Panc1 (cell line): Measurements from ENCODE around the gene UCP2. TPM values are rescaled to one million over a fixed set of nuclear protein-coding genes. Genes with fewer than 3 reads are reported as not detected.

ENCODE experiments used
- ATAC-seq: fragments of 200-7000 bp; cut with Tn5 transposase; 2 replicates; pipeline ENCODE4 v1.9.1; 2020; ENCODE audit warnings: mild to moderate bottlenecking, moderate library complexity
- BruUV-seq: library from RNA; stranded (reverse); fragments of 400-500 nt; replicated peaks from 2 replicates; lab custom pipeline; 2021; lab: Mats Ljungman, UMichigan
- CTCF ChIA-PET: fragments of 300-600 bp; sonication (Branson Sonifier 250); formaldehyde crosslinking; loops from one replicate; lab custom pipeline; 2022; ENCODE audit warnings: antibody characterized with exemption; lab: Charles Lee
- POLR2A ChIA-PET: fragments of 300-600 bp; sonication (Branson Sonifier 250); formaldehyde crosslinking; loops from one replicate; lab custom pipeline; 2022; ENCODE audit warnings: antibody characterized with exemption; lab: Charles Lee
- DNase-seq: peaks from one replicate; pipeline ENCODE4 v3.0.0-alpha.2; 2010; ENCODE audit warnings: low read depth, low spot score
- H3K27ac ChIP-seq: 2 replicates; pipeline ENCODE4 v1.5.1; 2011; ENCODE audit warnings: mild to moderate bottlenecking, low read length, inconsistent platforms
- H3K27me3 ChIP-seq: fragments of 200-500 bp; sonication (Bioruptor generic); 2 replicates; pipeline ENCODE4 v1.6.0; 2014; ENCODE audit warnings: low read length, inconsistent platforms; ENCODE audit not compliant: control insufficient read depth, insufficient read depth
- H3K36me3 ChIP-seq: fragments of 200-500 bp; sonication (Bioruptor generic); 2 replicates; pipeline ENCODE4 v1.5.1; 2014; ENCODE audit warnings: inconsistent platforms, mild to moderate bottlenecking, low read length, moderate library complexity; ENCODE audit not compliant: control insufficient read depth, insufficient read depth
- H3K4me1 ChIP-seq: 2 replicates; pipeline ENCODE4 v1.5.1; 2011; ENCODE audit warnings: inconsistent platforms, mild to moderate bottlenecking, low read length, moderate library complexity; ENCODE audit not compliant: control insufficient read depth, insufficient read depth
- H3K4me3 ChIP-seq, 2 experiments: 2 replicates each; pipeline ENCODE4 v1.5.1; 2011 to 2012; ENCODE audit warnings: low read depth in 2 of 2, low read length in 2 of 2, mild to moderate bottlenecking in 2 of 2, inconsistent platforms in 1 of 2, moderate library complexity in 1 of 2
- H3K9me3 ChIP-seq: fragments of 200-500 bp; sonication (Bioruptor generic); 2 replicates; pipeline ENCODE4 v1.5.1; 2014; ENCODE audit warnings: low read depth, mild to moderate bottlenecking, inconsistent platforms, low read length, moderate library complexity; ENCODE audit not compliant: control insufficient read depth, insufficient read depth
- CTCF ChIP-seq: fragments of 450-650 bp; IDR thresholded peaks from 2 replicates; pipeline ENCODE4 v1.5.1; 2017; ENCODE audit warnings: mild to moderate bottlenecking
- POLR2AphosphoS5 ChIP-seq: IDR thresholded peaks from 2 replicates; pipeline ENCODE4 v1.6.1; 2012; ENCODE audit warnings: mild to moderate bottlenecking, low read depth, low read length, moderate library complexity
- SIN3A ChIP-seq: IDR thresholded peaks from 2 replicates; pipeline ENCODE4 v1.6.1; 2012; ENCODE audit warnings: low read depth, mild to moderate bottlenecking, low read length, moderate library complexity, borderline replicate concordance; ENCODE audit not compliant: insufficient read depth
- TCF7L2 ChIP-seq: IDR thresholded peaks from 2 replicates; pipeline ENCODE4 v1.6.1; 2011; ENCODE audit warnings: mild to moderate bottlenecking, low read depth, low read length, inconsistent platforms
- in situ Hi-C: cut with HindIII; loops from 2 replicates; pipeline ENCODE4 v1.10.0; 2016; ENCODE audit warnings: low sequenced_read_pairs, low pct_unique_long_range_greater_than_20kb
- intact Hi-C: fragments of 100-400 bp; cut with micrococcal nuclease; formaldehyde crosslinking; loops from one replicate; pipeline ENCODE4 v1.10.0; 2022; ENCODE audit not compliant: unreplicated experiment
- total RNA-seq: library from RNA; stranded (reverse); gene quantifications from one replicate; pipeline ENCODE4 v1.2.1, GENCODE V29; 2021; ENCODE audit not compliant: unreplicated experiment
- TF ChIP-seq, protein P1 (sequence below), 2 experiments: IDR thresholded peaks; 2 replicates each; pipeline ENCODE4 v1.6.1; 2011 to 2012; ENCODE audit warnings: low read depth in 2 of 2, control low read depth in 1 of 2, low read length in 1 of 2, mild to moderate bottlenecking in 1 of 2, moderate library complexity in 1 of 2; ENCODE audit not compliant: insufficient read depth in 1 of 2

The UCP2 gene
- total RNA-seq, 1 experiment from 2014 or later: 68.8 TPM

- TF ChIP-seq POLR2AphosphoS5: no peak
- no peak overlapping the region for H3K27ac ChIP-seq
- ChIA-PET CTCF (no interaction called here), POLR2A (no interaction called here)
- no TSS peak for BruUV-seq
- no peaks in the 10 kb centered on the region for H3K4me1 ChIP-seq
- intact Hi-C loops (no loop called here), in situ Hi-C loops (no loop called here)
- ATAC-seq: no peak
- H3K27me3 ChIP-seq: no peaks in the 10 kb centered on the region
- no peak overlapping the region for H3K4me3 ChIP-seq
- H3K9me3 ChIP-seq: no peaks in the 10 kb centered on the region
- DNase-seq: no peak
- H3K36me3 ChIP-seq: no peaks in the 10 kb centered on the region
Observed at GRCh38 chr11:74004759-74005615, 22.3 kb upstream of the UCP2 start.

DNA sequence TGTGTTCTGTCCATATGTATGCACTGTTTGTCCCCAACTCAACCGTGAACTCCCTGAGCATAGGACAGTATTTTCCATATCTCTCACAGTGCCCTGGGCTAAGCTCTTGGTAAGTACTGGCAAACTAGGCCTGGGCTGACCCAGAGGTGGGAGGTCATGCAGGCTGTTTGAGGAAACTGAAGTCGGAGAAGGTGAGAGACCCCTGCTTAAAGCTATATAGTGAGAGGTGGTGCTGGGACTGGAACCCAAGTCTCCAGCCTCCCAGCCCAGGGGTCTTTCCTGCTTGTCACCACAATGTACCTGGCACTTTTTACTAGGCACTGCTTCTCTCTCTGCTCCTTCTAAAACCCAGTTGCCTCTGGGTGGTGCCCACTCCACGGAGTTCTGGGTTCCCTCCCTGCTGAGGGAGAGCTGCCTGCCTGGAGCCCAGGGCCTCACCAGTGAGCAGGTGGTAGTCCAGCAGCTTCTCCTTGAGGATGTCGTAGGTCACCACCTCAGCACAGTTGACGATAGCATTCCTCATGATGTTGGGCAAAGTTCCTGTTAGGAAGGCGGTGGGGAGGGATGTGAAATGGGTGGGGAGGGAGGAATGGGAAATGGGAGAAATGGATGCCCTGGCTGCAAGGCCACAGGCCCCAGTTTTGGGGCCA lies 21.5 kb upstream of the UCP2 start:
- H3K9me3 ChIP-seq: no peaks in the 10 kb centered on the region
- CTCF ChIA-PET: no interaction called here
- DNase-seq: no peak

More for the DNA sequence above, 21.5 kb upstream of the UCP2 start:
- intact Hi-C loops: no loop called here
- ATAC-seq: no peak
- H3K27ac ChIP-seq: no peak overlapping the region
- no peaks in the 10 kb centered on the region for H3K36me3 ChIP-seq
- POLR2A ChIA-PET: no interaction called here
- BruUV-seq: no TSS peak
- H3K4me3 ChIP-seq: no peak overlapping the region
- no peak for TF ChIP-seq CTCF
- no peak for TF ChIP-seq POLR2AphosphoS5
- no peak for TF ChIP-seq TCF7L2
- TF ChIP-seq, protein P1, sequence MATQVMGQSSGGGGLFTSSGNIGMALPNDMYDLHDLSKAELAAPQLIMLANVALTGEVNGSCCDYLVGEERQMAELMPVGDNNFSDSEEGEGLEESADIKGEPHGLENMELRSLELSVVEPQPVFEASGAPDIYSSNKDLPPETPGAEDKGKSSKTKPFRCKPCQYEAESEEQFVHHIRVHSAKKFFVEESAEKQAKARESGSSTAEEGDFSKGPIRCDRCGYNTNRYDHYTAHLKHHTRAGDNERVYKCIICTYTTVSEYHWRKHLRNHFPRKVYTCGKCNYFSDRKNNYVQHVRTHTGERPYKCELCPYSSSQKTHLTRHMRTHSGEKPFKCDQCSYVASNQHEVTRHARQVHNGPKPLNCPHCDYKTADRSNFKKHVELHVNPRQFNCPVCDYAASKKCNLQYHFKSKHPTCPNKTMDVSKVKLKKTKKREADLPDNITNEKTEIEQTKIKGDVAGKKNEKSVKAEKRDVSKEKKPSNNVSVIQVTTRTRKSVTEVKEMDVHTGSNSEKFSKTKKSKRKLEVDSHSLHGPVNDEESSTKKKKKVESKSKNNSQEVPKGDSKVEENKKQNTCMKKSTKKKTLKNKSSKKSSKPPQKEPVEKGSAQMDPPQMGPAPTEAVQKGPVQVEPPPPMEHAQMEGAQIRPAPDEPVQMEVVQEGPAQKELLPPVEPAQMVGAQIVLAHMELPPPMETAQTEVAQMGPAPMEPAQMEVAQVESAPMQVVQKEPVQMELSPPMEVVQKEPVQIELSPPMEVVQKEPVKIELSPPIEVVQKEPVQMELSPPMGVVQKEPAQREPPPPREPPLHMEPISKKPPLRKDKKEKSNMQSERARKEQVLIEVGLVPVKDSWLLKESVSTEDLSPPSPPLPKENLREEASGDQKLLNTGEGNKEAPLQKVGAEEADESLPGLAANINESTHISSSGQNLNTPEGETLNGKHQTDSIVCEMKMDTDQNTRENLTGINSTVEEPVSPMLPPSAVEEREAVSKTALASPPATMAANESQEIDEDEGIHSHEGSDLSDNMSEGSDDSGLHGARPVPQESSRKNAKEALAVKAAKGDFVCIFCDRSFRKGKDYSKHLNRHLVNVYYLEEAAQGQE (IDR thresholded peaks at IDR 0.05; ENCODE audit: insufficient read depth in 1 of 2, low read depth in 2 of 2, low read length in 1 of 2): no peak
- no peak for TF ChIP-seq SIN3A
- no peaks in the 10 kb centered on the region for H3K27me3 ChIP-seq
- in situ Hi-C loops: no loop called here
- H3K4me1 ChIP-seq: no peaks in the 10 kb centered on the region
